GM18507 (cell line): ENCODE results near the gene AURKAIP1.

ENCODE experiments used
- DNase-seq: peaks from one replicate; pipeline ENCODE4 v3.0.0; 2011; ENCODE audit warnings: low read depth; ENCODE audit not compliant: insufficient read length; ENCODE audit errors: extremely low spot score
- FAIRE-seq: peaks from 2 replicates; lab custom pipeline; 2011; peaks lifted over from hg19 to GRCh38; lab: Jason Lieb, UNC

Gene AURKAIP1

GRCh38 chr1:1325288-1326074, 49.5 kb downstream of the AURKAIP1 start:
- DNase-seq (no peak), FAIRE-seq (no peak)

- peak; percentile 95 for DNase-seq
- FAIRE-seq: peak; percentile 92
Observed at GRCh38 chr1:1324524-1325287, 50.3 kb downstream of the AURKAIP1 start, which contains the start of the genes CPTP and INTS11. CPTP (plus strand) TSS chr1:1324802; CDS start chr1:1326911, 2,109 bp downstream. INTS11 (minus strand) TSS chr1:1324660; CDS start chr1:1324608, 52 bp downstream.

- no peak for DNase-seq
- FAIRE-seq: no peak
Observed at GRCh38 chr1:1324084-1324523, 50.9 kb downstream of the AURKAIP1 start.
